Measurements from ENCODE around the gene CDK5RAP3.

DNA sequence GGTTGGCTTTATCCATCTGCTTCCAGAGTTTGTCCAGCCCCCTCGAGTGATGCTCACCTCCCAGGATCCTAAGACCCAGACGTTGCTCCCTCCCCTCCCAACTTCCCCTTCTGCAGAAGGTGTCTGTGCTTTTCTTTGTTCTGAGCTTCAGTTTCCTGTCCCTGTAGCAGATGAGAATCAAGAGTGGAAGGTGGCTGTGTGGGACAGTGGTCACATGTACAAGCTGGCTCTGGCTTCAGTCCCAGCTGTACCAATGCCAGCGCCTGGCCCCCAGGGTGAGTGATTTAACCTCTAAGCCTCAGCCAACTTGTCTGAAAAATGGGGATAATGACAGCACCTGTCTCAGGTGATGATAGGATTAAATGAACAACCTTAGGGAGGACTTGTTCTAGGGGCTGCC is 21.0 kb upstream of the CDK5RAP3 start:
- TF ChIP-seq, protein P1, sequence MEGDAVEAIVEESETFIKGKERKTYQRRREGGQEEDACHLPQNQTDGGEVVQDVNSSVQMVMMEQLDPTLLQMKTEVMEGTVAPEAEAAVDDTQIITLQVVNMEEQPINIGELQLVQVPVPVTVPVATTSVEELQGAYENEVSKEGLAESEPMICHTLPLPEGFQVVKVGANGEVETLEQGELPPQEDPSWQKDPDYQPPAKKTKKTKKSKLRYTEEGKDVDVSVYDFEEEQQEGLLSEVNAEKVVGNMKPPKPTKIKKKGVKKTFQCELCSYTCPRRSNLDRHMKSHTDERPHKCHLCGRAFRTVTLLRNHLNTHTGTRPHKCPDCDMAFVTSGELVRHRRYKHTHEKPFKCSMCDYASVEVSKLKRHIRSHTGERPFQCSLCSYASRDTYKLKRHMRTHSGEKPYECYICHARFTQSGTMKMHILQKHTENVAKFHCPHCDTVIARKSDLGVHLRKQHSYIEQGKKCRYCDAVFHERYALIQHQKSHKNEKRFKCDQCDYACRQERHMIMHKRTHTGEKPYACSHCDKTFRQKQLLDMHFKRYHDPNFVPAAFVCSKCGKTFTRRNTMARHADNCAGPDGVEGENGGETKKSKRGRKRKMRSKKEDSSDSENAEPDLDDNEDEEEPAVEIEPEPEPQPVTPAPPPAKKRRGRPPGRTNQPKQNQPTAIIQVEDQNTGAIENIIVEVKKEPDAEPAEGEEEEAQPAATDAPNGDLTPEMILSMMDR (IDR thresholded peaks at IDR 0.05 in 2 of 3, conservative IDR thresholded peaks at IDR 0.05 in 1 of 3; ENCODE audit: borderline replicate concordance in 1 of 3, insufficient read depth in 1 of 3, low read depth in 2 of 3, low read length in 2 of 3): no peak
- TF ChIP-seq YY1 (IDR thresholded peaks at IDR 0.05; ENCODE audit: extremely low read depth, insufficient replicate concordance, low read depth, low read length): no peak
- no peak for TF ChIP-seq POLR2A (IDR thresholded peaks at IDR 0.05; ENCODE audit: borderline replicate concordance, extremely low read depth, insufficient read depth, insufficient read length)
- TF ChIP-seq RAD21 (IDR thresholded peaks at IDR 0.05; ENCODE audit: low read depth): no peak

Data from HCT116 (cell line).